Panc1 (cell line): Measurements from ENCODE around the gene ORM1. TPM values are rescaled to one million over a fixed set of nuclear protein-coding genes. Genes with fewer than 3 reads are reported as not detected.
A peak's percentile ranks its signal among the peaks of the same experiment; 100 is the strongest.

Experiments used
- ATAC-seq: fragments of 200-7000 bp; cut with Tn5 transposase; 2 replicates; pipeline ENCODE4 v1.9.1; 2020; ENCODE audit warnings: mild to moderate bottlenecking, moderate library complexity
- BruUV-seq: library from RNA; stranded (reverse); fragments of 400-500 nt; replicated peaks from 2 replicates; lab custom pipeline; 2021; lab: Mats Ljungman, UMichigan
- CTCF ChIA-PET: fragments of 300-600 bp; sonication (Branson Sonifier 250); formaldehyde crosslinking; loops from one replicate; lab custom pipeline; 2022; ENCODE audit warnings: antibody characterized with exemption; lab: Charles Lee
- POLR2A ChIA-PET: fragments of 300-600 bp; sonication (Branson Sonifier 250); formaldehyde crosslinking; loops from one replicate; lab custom pipeline; 2022; ENCODE audit warnings: antibody characterized with exemption; lab: Charles Lee
- DNase-seq: peaks from one replicate; pipeline ENCODE4 v3.0.0-alpha.2; 2010; ENCODE audit warnings: low read depth, low spot score
- H3K27ac ChIP-seq: 2 replicates; pipeline ENCODE4 v1.5.1; 2011; ENCODE audit warnings: mild to moderate bottlenecking, low read length, inconsistent platforms
- H3K27me3 ChIP-seq: fragments of 200-500 bp; sonication (Bioruptor generic); 2 replicates; pipeline ENCODE4 v1.6.0; 2014; ENCODE audit warnings: low read length, inconsistent platforms; ENCODE audit not compliant: control insufficient read depth, insufficient read depth
- H3K36me3 ChIP-seq: fragments of 200-500 bp; sonication (Bioruptor generic); 2 replicates; pipeline ENCODE4 v1.5.1; 2014; ENCODE audit warnings: inconsistent platforms, mild to moderate bottlenecking, low read length, moderate library complexity; ENCODE audit not compliant: control insufficient read depth, insufficient read depth
- H3K4me1 ChIP-seq: 2 replicates; pipeline ENCODE4 v1.5.1; 2011; ENCODE audit warnings: inconsistent platforms, mild to moderate bottlenecking, low read length, moderate library complexity; ENCODE audit not compliant: control insufficient read depth, insufficient read depth
- H3K4me3 ChIP-seq, 2 experiments: 2 replicates each; pipeline ENCODE4 v1.5.1; 2011 to 2012; ENCODE audit warnings: low read depth in 2 of 2, low read length in 2 of 2, mild to moderate bottlenecking in 2 of 2, inconsistent platforms in 1 of 2, moderate library complexity in 1 of 2
- H3K9me3 ChIP-seq: fragments of 200-500 bp; sonication (Bioruptor generic); 2 replicates; pipeline ENCODE4 v1.5.1; 2014; ENCODE audit warnings: low read depth, mild to moderate bottlenecking, inconsistent platforms, low read length, moderate library complexity; ENCODE audit not compliant: control insufficient read depth, insufficient read depth
- CTCF ChIP-seq: fragments of 450-650 bp; IDR thresholded peaks from 2 replicates; pipeline ENCODE4 v1.5.1; 2017; ENCODE audit warnings: mild to moderate bottlenecking
- POLR2AphosphoS5 ChIP-seq: IDR thresholded peaks from 2 replicates; pipeline ENCODE4 v1.6.1; 2012; ENCODE audit warnings: mild to moderate bottlenecking, low read depth, low read length, moderate library complexity
- REST ChIP-seq, 2 experiments: IDR thresholded peaks; 2 replicates each; pipeline ENCODE4 v1.6.1; 2011 to 2012; ENCODE audit warnings: low read depth in 2 of 2, control low read depth in 1 of 2, low read length in 1 of 2, mild to moderate bottlenecking in 1 of 2, moderate library complexity in 1 of 2; ENCODE audit not compliant: insufficient read depth in 1 of 2
- SIN3A ChIP-seq: IDR thresholded peaks from 2 replicates; pipeline ENCODE4 v1.6.1; 2012; ENCODE audit warnings: low read depth, mild to moderate bottlenecking, low read length, moderate library complexity, borderline replicate concordance; ENCODE audit not compliant: insufficient read depth
- TCF7L2 ChIP-seq: IDR thresholded peaks from 2 replicates; pipeline ENCODE4 v1.6.1; 2011; ENCODE audit warnings: mild to moderate bottlenecking, low read depth, low read length, inconsistent platforms
- in situ Hi-C: cut with HindIII; loops from 2 replicates; pipeline ENCODE4 v1.10.0; 2016; ENCODE audit warnings: low sequenced_read_pairs, low pct_unique_long_range_greater_than_20kb
- intact Hi-C: fragments of 100-400 bp; cut with micrococcal nuclease; formaldehyde crosslinking; loops from one replicate; pipeline ENCODE4 v1.10.0; 2022; ENCODE audit not compliant: unreplicated experiment
- total RNA-seq: library from RNA; stranded (reverse); gene quantifications from one replicate; pipeline ENCODE4 v1.2.1, GENCODE V29; 2021; ENCODE audit not compliant: unreplicated experiment

ORM1 gene
- total RNA-seq, 1 experiment from 2014 or later, result 3.5 TPM

GRCh38 chr9:114286146-114286679 is 36.7 kb upstream of the ORM1 start:
- ATAC-seq, result no peak
- no peak overlapping the region for H3K27ac ChIP-seq

GRCh38 chr9:114287001-114287762 is 35.7 kb upstream of the ORM1 start:
- Histone ChIP-seq H3K9me3 (no peaks in the 10 kb centered on the region), H3K27me3 (no peaks in the 10 kb centered on the region), H3K4me1 (peaks cover 15% of the 10 kb centered on the region), H3K27ac (peak overlapping the region; percentile 75), H3K4me3 (no peak overlapping the region), H3K36me3 (no peaks in the 10 kb centered on the region)
- POLR2A ChIA-PET, result interaction anchor here (0.5 kb wide), 1 partner anchor 121 kb away, joined by 5 read pairs; no protein-coding TSS in a partner anchor
- in situ Hi-C loops (no loop called here), intact Hi-C loops (no loop called here)
- TF ChIP-seq CTCF (no peak), SIN3A (no peak), REST (IDR thresholded peaks at IDR 0.05; ENCODE audit: insufficient read depth in 1 of 2, low read depth in 2 of 2, low read length in 1 of 2) (no peak), POLR2AphosphoS5 (no peak), TCF7L2 (no peak)
- no peak for DNase-seq
- CTCF ChIA-PET, result no interaction called here
- no TSS peak for BruUV-seq
- ATAC-seq, result no peak

More at GRCh38 chr9:114286146-114286679, 36.7 kb upstream of the ORM1 start:
- BruUV-seq, result no TSS peak
- Histone ChIP-seq H3K27me3 (no peaks in the 10 kb centered on the region), H3K4me1 (peaks cover 15% of the 10 kb centered on the region), H3K4me3 (no peak overlapping the region), H3K36me3 (no peaks in the 10 kb centered on the region), H3K9me3 (no peaks in the 10 kb centered on the region)
- in situ Hi-C loops (no loop called here), intact Hi-C loops (no loop called here)
- no peak for TF ChIP-seq POLR2AphosphoS5
- no peak for TF ChIP-seq TCF7L2
- ChIA-PET CTCF (no interaction called here), POLR2A (no interaction called here)
- no peak for DNase-seq

GRCh38 chr9:114287763-114288192 is 35.1 kb upstream of the ORM1 start:
- POLR2A ChIA-PET, result interaction anchor here (0.5 to 0.6 kb wide), 2 partner anchors 121 to 1885 kb away, joined by 4 to 5 read pairs; no protein-coding TSS in a partner anchor
- no peak overlapping the region for H3K4me3 ChIP-seq
- in situ Hi-C loops (no loop called here), intact Hi-C loops (loop anchor here (1.0 kb wide), 1 partner anchor 179 kb away; no protein-coding TSS in a partner anchor)
- CTCF ChIA-PET, result no interaction called here
- H3K36me3 ChIP-seq, result no peaks in the 10 kb centered on the region
- peaks cover 15% of the 10 kb centered on the region for H3K4me1 ChIP-seq
- H3K27me3 ChIP-seq, result no peaks in the 10 kb centered on the region
- peak; percentile 46 for ATAC-seq
- TF ChIP-seq REST (IDR thresholded peaks at IDR 0.05; ENCODE audit: insufficient read depth in 1 of 2, low read depth in 2 of 2, low read length in 1 of 2) (no peak), TCF7L2 (no peak), CTCF (no peak), POLR2AphosphoS5 (no peak)
- BruUV-seq, result no TSS peak
- peak overlapping the region; percentile 75 for H3K27ac ChIP-seq
- DNase-seq, result no peak
- H3K9me3 ChIP-seq, result no peaks in the 10 kb centered on the region
